GM19193 (cell line): ENCODE data around the gene CNPY2.

ENCODE experiments used
- POLR2A ChIP-seq: IDR thresholded peaks from 4 replicates; pipeline ENCODE4 v1.6.1; 2011; ENCODE audit not compliant: insufficient read depth, insufficient read length; ENCODE audit errors: extremely low read depth

CNPY2 gene

GRCh38 chr12:56337753-56338251 is 22.0 kb upstream of the CNPY2 start:
- no peak for TF ChIP-seq POLR2A

GRCh38 chr12:56336361-56337167 is 20.8 kb upstream of the CNPY2 start:
- peak; percentile 51 for TF ChIP-seq POLR2A

- no peak for TF ChIP-seq POLR2A
Observed at GRCh38 chr12:56334490-56334793, 18.7 kb upstream of the CNPY2 start.

- TF ChIP-seq POLR2A = peak; percentile 87
Observed at GRCh38 chr12:56333679-56334489, 18.1 kb upstream of the CNPY2 start, which contains the start of gene PAN2. Gene PAN2, minus strand, starts transcription at chr12:56334000. Its CDS starts 906 bp downstream, at chr12:56333094.

GRCh38 chr12:56333197-56333678 is 17.4 kb upstream of the CNPY2 start:
- TF ChIP-seq POLR2A = no peak

- peak; percentile 7 for TF ChIP-seq POLR2A
Observed at GRCh38 chr12:56332512-56333196, 16.9 kb upstream of the CNPY2 start.

GRCh38 chr12:56330936-56331490 is 15.2 kb upstream of the CNPY2 start:
- no peak for TF ChIP-seq POLR2A

GRCh38 chr12:56326533-56326932 is 10.7 kb upstream of the CNPY2 start:
- no peak for TF ChIP-seq POLR2A

- TF ChIP-seq POLR2A = no peak
Observed at GRCh38 chr12:56326126-56326525, 10.3 kb upstream of the CNPY2 start.

GRCh38 chr12:56324206-56324605 is 8.4 kb upstream of the CNPY2 start:
- no peak for TF ChIP-seq POLR2A

GRCh38 chr12:56321027-56321426 is 5.2 kb upstream of the CNPY2 start:
- no peak for TF ChIP-seq POLR2A

- no peak for TF ChIP-seq POLR2A
Observed at GRCh38 chr12:56317675-56318074, 1.9 kb upstream of the CNPY2 start.

- no peak for TF ChIP-seq POLR2A
Observed at GRCh38 chr12:56315249-56315621, 553 bp downstream of the CNPY2 start.

GRCh38 chr12:56311003-56311402 is 4.8 kb downstream of the CNPY2 start:
- no peak for TF ChIP-seq POLR2A

- TF ChIP-seq POLR2A = no peak
Observed at GRCh38 chr12:56308714-56309113, 7.1 kb downstream of the CNPY2 start.
